GM23248 (cell line): ENCODE data around the gene FFAR3. TPM values are rescaled to one million over a fixed set of nuclear protein-coding genes. Genes with fewer than 3 reads are reported as not detected.

Experiments
- DNase-seq: peaks from one replicate; pipeline ENCODE4 v3.0.0-alpha.2; 2015
- H2AFZ ChIP-seq: fragments of 200-600 bp; sonication (generic); 2 replicates; pipeline ENCODE4 v1.6.1; 2016; ENCODE audit warnings: antibody characterized with exemption
- H3F3A ChIP-seq: fragments of 200-600 bp; sonication (generic); 2 replicates; pipeline ENCODE4 v1.6.1; 2016; ENCODE audit warnings: mild to moderate bottlenecking, antibody characterized with exemption, mixed run types; ENCODE audit not compliant: insufficient read depth
- H3K27ac ChIP-seq: fragments of 200-600 bp; sonication (generic); 2 replicates; pipeline ENCODE4 v1.5.1; 2016; ENCODE audit warnings: mild to moderate bottlenecking
- H3K27me3 ChIP-seq: fragments of 200-600 bp; sonication (generic); replicated peaks from 2 replicates; pipeline ENCODE4 v1.6.1; 2016; ENCODE audit warnings: mild to moderate bottlenecking; ENCODE audit not compliant: insufficient read depth
- H3K36me3 ChIP-seq: fragments of 200-600 bp; sonication (generic); 2 replicates; pipeline ENCODE4 v1.6.1; 2016; ENCODE audit warnings: low read depth, mild to moderate bottlenecking
- H3K4me1 ChIP-seq: fragments of 200-600 bp; sonication (generic); 2 replicates; pipeline ENCODE4 v1.6.1; 2016; ENCODE audit warnings: mild to moderate bottlenecking; ENCODE audit not compliant: insufficient read depth
- H3K4me2 ChIP-seq: fragments of 200-600 bp; sonication (generic); one replicate; pipeline ENCODE4 v1.6.1; 2016; ENCODE audit warnings: mild to moderate bottlenecking; ENCODE audit not compliant: unreplicated experiment
- H3K4me3 ChIP-seq: fragments of 200-600 bp; sonication (generic); 2 replicates; pipeline ENCODE4 v1.5.1; 2016; ENCODE audit warnings: mild to moderate bottlenecking
- H3K79me2 ChIP-seq: fragments of 200-600 bp; sonication (generic); 2 replicates; pipeline ENCODE4 v1.6.1; 2016; ENCODE audit warnings: mild to moderate bottlenecking; ENCODE audit not compliant: insufficient read depth
- H3K9ac ChIP-seq: fragments of 200-600 bp; sonication (generic); 2 replicates; pipeline ENCODE4 v1.6.1; 2016; ENCODE audit warnings: mild to moderate bottlenecking
- H3K9me2 ChIP-seq: fragments of 200-600 bp; sonication (generic); 2 replicates; pipeline ENCODE4 v1.6.1; 2016; ENCODE audit warnings: mixed run types, mild to moderate bottlenecking, moderate library complexity; ENCODE audit not compliant: insufficient read depth
- H3K9me3 ChIP-seq: fragments of 200-600 bp; sonication (generic); one replicate; pipeline ENCODE4 v1.6.1; 2017; ENCODE audit warnings: low read depth
- H4K20me1 ChIP-seq: fragments of 200-600 bp; sonication (generic); 2 replicates; pipeline ENCODE4 v1.6.0; 2016; ENCODE audit not compliant: insufficient read depth
- EZH2 ChIP-seq: fragments of 200-600 bp; sonication (generic); IDR thresholded peaks from 2 replicates; pipeline ENCODE4 v1.6.1; 2018; ENCODE audit warnings: antibody characterized with exemption, mild to moderate bottlenecking; ENCODE audit not compliant: insufficient read depth, poor library complexity, severe bottlenecking
- EZH2phosphoT487 ChIP-seq: fragments of 200-600 bp; sonication (generic); IDR thresholded peaks from 2 replicates; pipeline ENCODE4 v1.6.1; 2018; ENCODE audit warnings: antibody characterized with exemption, moderate library complexity, mild to moderate bottlenecking, low read depth; ENCODE audit not compliant: insufficient read depth
- WGBS, 2 experiments: methylation state at CpG; one replicate each; pipeline ENCODE4 v1.1.6; 2015 to 2017; ENCODE audit warnings: low lambda C conversion rate in 2 of 2, low coverage in 1 of 2; ENCODE audit errors: missing lambda C conversion rate in 2 of 2; 5-methylcytosine and 5-hydroxymethylcytosine counted together
- in situ Hi-C: fragments of 300-500 bp; cut with MboI; formaldehyde crosslinking; loops from 2 replicates; pipeline ENCODE4 v1.15.0; 2020
- polyA plus RNA-seq: library from polyadenylated mRNA; unstranded; fragments of >200 nt; fragmentation: Nextera tagmentation; extraction: Ambion mirVana; gene quantifications from 2 replicates; pipeline ENCODE4 v1.2.1, GENCODE V29; 2016
- total RNA-seq: library from RNA; depleted of rRNA; stranded (reverse); fragments of >200 nt; shearing (Covaris generic); gene quantifications from 2 replicates; pipeline ENCODE4 v1.2.3, GENCODE V29; 2014

The FFAR3 gene
- total and polyA plus RNA-seq, 2 experiments from 2014 or later: not detected

GRCh38 chr19:35327642-35328041 lies 30.6 kb upstream of the FFAR3 start:
- 83% methylated on average over 4 of the region's 4 CpGs for WGBS, 2 experiments
- in situ Hi-C loops: no loop called here
- H3K9me2 ChIP-seq: no peaks in the 10 kb centered on the region
- H3K4me1 ChIP-seq: no peaks in the 10 kb centered on the region
- H3K4me3 ChIP-seq: no peak overlapping the region
- H3K9me3 ChIP-seq: no peaks in the 10 kb centered on the region
- H4K20me1 ChIP-seq: no peaks in the 10 kb centered on the region
- no peaks in the 10 kb centered on the region for H3K36me3 ChIP-seq
- H3K4me2 ChIP-seq: no peak overlapping the region
- no peak overlapping the region for H3K27ac ChIP-seq
- no peaks in the 10 kb centered on the region for H3F3A ChIP-seq
- no peak overlapping the region for H3K9ac ChIP-seq
- peaks cover 30% of the 10 kb centered on the region for H3K27me3 ChIP-seq
- DNase-seq: no peak
- TF ChIP-seq EZH2phosphoT487 (no peak), EZH2 (no peak)
- H3K79me2 ChIP-seq: no peaks in the 10 kb centered on the region
- no peak overlapping the region for H2AFZ ChIP-seq

GRCh38 chr19:35328851-35329285 lies 29.4 kb upstream of the FFAR3 start, which contains the start of gene CD22:
Gene CD22 (plus strand): TSS chr19:35329187. CDS start chr19:35332041, 2,854 bp downstream.
- no peak within 1 kb of the TSS for H3K4me3 ChIP-seq
- H3K4me1 ChIP-seq: no peaks in the 10 kb centered on the region
- WGBS, 2 experiments: 73 to 81% methylated on average over 12 of the region's 12 CpGs
- H2AFZ ChIP-seq: no peak within 1 kb of the TSS
- H3K9me2 ChIP-seq: no peaks in the 10 kb centered on the region
- no peaks in the 10 kb centered on the region for H3K36me3 ChIP-seq
- no peak within 1 kb of the TSS for H3K9ac ChIP-seq
- peaks cover 30% of the 10 kb centered on the region for H3K27me3 ChIP-seq
- in situ Hi-C loops: no loop called here
- DNase-seq: no peak
- TF ChIP-seq EZH2 (no peak), EZH2phosphoT487 (no peak)
- no peaks in the 10 kb centered on the region for H3K79me2 ChIP-seq
- H3K9me3 ChIP-seq: no peaks in the 10 kb centered on the region
- H4K20me1 ChIP-seq: no peaks in the 10 kb centered on the region
- no peak within 1 kb of the TSS for H3K27ac ChIP-seq
- no peak within 1 kb of the TSS for H3K4me2 ChIP-seq
- no peaks in the 10 kb centered on the region for H3F3A ChIP-seq

- Histone ChIP-seq H3K9ac (no peak overlapping the region), H4K20me1 (no peaks in the 10 kb centered on the region), H3K4me3 (no peak overlapping the region), H3K9me2 (no peaks in the 10 kb centered on the region), H3K27ac (no peak overlapping the region), H3F3A (no peaks in the 10 kb centered on the region), H2AFZ (no peak overlapping the region), H3K4me1 (no peaks in the 10 kb centered on the region), H3K79me2 (no peaks in the 10 kb centered on the region), H3K9me3 (no peaks in the 10 kb centered on the region), H3K36me3 (no peaks in the 10 kb centered on the region), H3K27me3 (peaks cover 30% of the 10 kb centered on the region), H3K4me2 (no peak overlapping the region)
- no peak for DNase-seq
- WGBS, 2 experiments: 36 to 38% methylated on average over 4 of the region's 4 CpGs
- TF ChIP-seq EZH2phosphoT487 (no peak), EZH2 (no peak)
- in situ Hi-C loops: no loop called here
Measured at GRCh38 chr19:35329323-35329722, 28.9 kb upstream of the FFAR3 start.

GRCh38 chr19:35330475-35330874 lies 27.8 kb upstream of the FFAR3 start:
- no peaks in the 10 kb centered on the region for H3K9me3 ChIP-seq
- no peak overlapping the region for H3K27ac ChIP-seq
- H3K27me3 ChIP-seq: peaks cover 30% of the 10 kb centered on the region
- no peaks in the 10 kb centered on the region for H3K4me1 ChIP-seq
- in situ Hi-C loops: no loop called here
- H3F3A ChIP-seq: no peaks in the 10 kb centered on the region
- no peaks in the 10 kb centered on the region for H4K20me1 ChIP-seq
- no peaks in the 10 kb centered on the region for H3K79me2 ChIP-seq
- DNase-seq: no peak
- H3K4me3 ChIP-seq: no peak overlapping the region
- WGBS, 2 experiments: 46 to 50% methylated on average over 7 of the region's 7 CpGs
- no peak overlapping the region for H2AFZ ChIP-seq
- no peaks in the 10 kb centered on the region for H3K36me3 ChIP-seq
- H3K9ac ChIP-seq: no peak overlapping the region
- H3K4me2 ChIP-seq: no peak overlapping the region
- no peak for TF ChIP-seq EZH2phosphoT487
- TF ChIP-seq EZH2: no peak
- no peaks in the 10 kb centered on the region for H3K9me2 ChIP-seq
